Fibroblast of skin of left biceps (primary cell): ENCODE measurements around the gene SLC35F3.
"Not testable (repeated sequence)": the region's sequence is repeated elsewhere in the genome, so short reads cannot be mapped to it uniquely, and the experiment has no call there.

Source experiments
- DNase-seq, 2 experiments: peaks; one replicate each; pipeline ENCODE4 v3.0.0-alpha.2; 2013; ENCODE audit warnings: low read depth in 2 of 2

SLC35F3 gene

GRCh38 chr1:233904633-233905415 lies at the start of gene SLC35F3:
Gene SLC35F3, plus strand, starts transcription at chr1:233904676.
- DNase-seq, result no peak

- DNase-seq, result no peak
Measured at GRCh38 chr1:233859446-233859845, 45.0 kb upstream of the SLC35F3 start.

- DNase-seq, result no peak
Measured at GRCh38 chr1:233863901-233864545, 40.5 kb upstream of the SLC35F3 start.

- DNase-seq, result no peak
Measured at GRCh38 chr1:233864578-233864977, 39.9 kb upstream of the SLC35F3 start.

GRCh38 chr1:233865216-233865615 lies 39.3 kb upstream of the SLC35F3 start:
- no peak for DNase-seq

- DNase-seq, result no peak
Measured at GRCh38 chr1:233865902-233866301, 38.6 kb upstream of the SLC35F3 start.

GRCh38 chr1:233867028-233867427 lies 37.4 kb upstream of the SLC35F3 start:
- no peak for DNase-seq

- no peak for DNase-seq
Measured at GRCh38 chr1:233868461-233868860, 36.0 kb upstream of the SLC35F3 start.

GRCh38 chr1:233869680-233870079 lies 34.8 kb upstream of the SLC35F3 start:
- no peak for DNase-seq

- no peak for DNase-seq
Measured at GRCh38 chr1:233873666-233874065, 30.8 kb upstream of the SLC35F3 start.

- no peak for DNase-seq
Measured at GRCh38 chr1:233879841-233880240, 24.6 kb upstream of the SLC35F3 start.

GRCh38 chr1:233883671-233884070 lies 20.8 kb upstream of the SLC35F3 start:
- no peak for DNase-seq

GRCh38 chr1:233884461-233885151 lies 19.9 kb upstream of the SLC35F3 start:
- no peak for DNase-seq

- peak; percentile 62 to 71 for DNase-seq
Measured at GRCh38 chr1:233885196-233885920, 19.1 kb upstream of the SLC35F3 start.

- not testable (repeated sequence) for DNase-seq
Measured at GRCh38 chr1:233891151-233891550, 13.3 kb upstream of the SLC35F3 start.

GRCh38 chr1:233897325-233898162 lies 6.9 kb upstream of the SLC35F3 start:
- no peak for DNase-seq

- DNase-seq, result no peak
Measured at GRCh38 chr1:233901495-233901894, 3.0 kb upstream of the SLC35F3 start.

- DNase-seq, result no peak
Measured at GRCh38 chr1:233905416-233906051, 1.1 kb downstream of the SLC35F3 start.

- no peak for DNase-seq
Measured at GRCh38 chr1:233907151-233907550, 2.7 kb downstream of the SLC35F3 start.

GRCh38 chr1:233908092-233908491 lies 3.6 kb downstream of the SLC35F3 start:
- DNase-seq, result no peak

- DNase-seq, result peak; percentile 65 to 67
Measured at GRCh38 chr1:233909195-233909594, 4.7 kb downstream of the SLC35F3 start.
